IgD-negative memory B cell (primary cell): ENCODE measurements around the gene ARHGEF4. TPM values are rescaled to one million over a fixed set of nuclear protein-coding genes. Genes with fewer than 3 reads are reported as not detected.

Experiments
- H3K27ac Mint-ChIP-seq, 3 donors: one replicate each; pipeline ENCODE4 v1.8.0; 2020 to 2022; ENCODE audit warnings: mild to moderate bottlenecking in 3 of 3, mixed read lengths in 3 of 3, moderate library complexity in 1 of 3
- H3K27me3 Mint-ChIP-seq: one replicate; pipeline ENCODE4 v1.8.0; 2021; ENCODE audit warnings: mixed read lengths
- H3K36me3 Mint-ChIP-seq: one replicate; pipeline ENCODE4 v1.8.0; 2020; ENCODE audit warnings: mild to moderate bottlenecking, mixed read lengths
- H3K4me1 Mint-ChIP-seq, 3 donors: one replicate each; pipeline ENCODE4 v1.8.0; 2020 to 2022; ENCODE audit warnings: mixed read lengths in 3 of 3, mild to moderate bottlenecking in 1 of 3
- H3K4me3 Mint-ChIP-seq, 4 donors: one replicate each; pipeline ENCODE4 v1.8.0; 2020 to 2022; ENCODE audit warnings: mild to moderate bottlenecking in 4 of 4, mixed read lengths in 4 of 4, moderate library complexity in 3 of 4
- H3K9me3 Mint-ChIP-seq, 3 donors: one replicate each; pipeline ENCODE4 v1.8.0; 2020 to 2021; ENCODE audit warnings: mixed read lengths in 3 of 3, mild to moderate bottlenecking in 1 of 3
- polyA plus RNA-seq: library from polyadenylated mRNA; unstranded; fragments of 300-500 nt; fragmentation: Illumina TruSeq; gene quantifications from one replicate; pipeline ENCODE4 v1.2.3, GENCODE V29; 2021

Gene ARHGEF4
- polyA plus RNA-seq, 1 donor from 2014 or later, result 0.24 TPM

DNA sequence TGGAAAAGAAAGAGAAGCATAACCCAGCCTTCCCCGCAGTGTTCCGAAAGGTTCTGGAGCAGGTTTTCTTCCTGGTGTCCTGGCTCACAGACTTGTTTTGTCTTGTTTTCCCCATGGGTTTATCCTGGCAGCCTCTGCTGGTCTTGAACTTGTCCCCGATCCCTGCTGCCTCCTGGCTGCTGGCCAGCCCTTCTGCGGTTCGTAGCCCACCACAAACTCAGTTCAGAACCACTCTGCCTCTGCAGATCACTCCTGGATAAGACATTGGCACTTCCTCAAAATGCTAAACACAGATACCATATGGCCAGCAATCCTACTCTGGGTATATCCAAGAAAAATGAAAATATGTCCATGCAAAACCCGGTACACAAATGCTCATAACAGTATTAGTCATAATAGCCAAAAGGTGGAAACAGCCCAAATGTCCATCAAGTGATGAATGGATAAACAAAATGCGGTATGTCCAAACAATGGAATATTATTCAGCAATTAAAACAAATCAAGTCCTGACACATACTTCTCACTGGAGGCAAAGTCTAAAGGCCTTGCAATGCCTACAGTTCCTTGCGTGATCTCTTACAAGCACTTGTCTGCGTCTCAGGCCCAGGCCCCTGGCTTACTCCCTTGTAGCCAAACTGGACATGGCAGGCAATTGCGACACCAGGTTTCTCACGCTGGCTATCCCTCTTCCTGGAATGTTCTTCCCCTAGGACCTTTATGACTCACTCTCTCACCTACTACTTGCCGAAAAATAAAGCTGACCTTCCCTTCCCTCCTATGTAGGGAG is 28.0 kb upstream of the ARHGEF4 start:
- peaks cover 0 to 6% (median 0%) of the 10 kb centered on the region in 3 donors for H3K4me1 Mint-ChIP-seq
- H3K27ac Mint-ChIP-seq, result no peak overlapping the region
- H3K27me3 Mint-ChIP-seq, result peaks cover 4% of the 10 kb centered on the region
- H3K36me3 Mint-ChIP-seq, result peaks cover 3% of the 10 kb centered on the region
- peaks cover 0 to 4% (median 4%) of the 10 kb centered on the region in 3 donors for H3K9me3 Mint-ChIP-seq
- H3K4me3 Mint-ChIP-seq, result no peak overlapping the region

DNA sequence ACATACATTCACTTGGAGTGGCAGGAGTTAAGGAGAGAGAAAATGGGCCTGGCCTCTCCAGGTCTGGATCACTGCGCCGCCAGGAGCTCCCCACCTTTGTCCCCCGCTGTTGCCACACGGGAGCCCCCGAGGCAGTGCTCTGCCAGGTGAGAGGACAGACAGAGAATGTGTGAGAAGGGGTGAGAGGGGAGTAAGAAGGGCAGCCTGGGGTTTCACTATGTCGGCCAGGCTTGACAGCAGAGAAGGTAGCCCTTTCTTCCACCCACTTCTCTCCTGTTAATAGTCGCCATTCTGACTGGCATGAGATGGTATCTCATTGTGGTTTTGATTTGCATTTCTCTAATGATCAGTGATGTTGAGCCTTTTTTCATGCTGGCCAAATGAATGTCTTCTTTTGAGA is 26.2 kb upstream of the ARHGEF4 start:
- Mint-ChIP-seq H3K4me1 (peaks cover 0 to 6% (median 0%) of the 10 kb centered on the region in 3 donors), H3K27me3 (peaks cover 9% of the 10 kb centered on the region), H3K27ac (peak overlapping the region in 1 of 3 donors; percentile 29)

DNA sequence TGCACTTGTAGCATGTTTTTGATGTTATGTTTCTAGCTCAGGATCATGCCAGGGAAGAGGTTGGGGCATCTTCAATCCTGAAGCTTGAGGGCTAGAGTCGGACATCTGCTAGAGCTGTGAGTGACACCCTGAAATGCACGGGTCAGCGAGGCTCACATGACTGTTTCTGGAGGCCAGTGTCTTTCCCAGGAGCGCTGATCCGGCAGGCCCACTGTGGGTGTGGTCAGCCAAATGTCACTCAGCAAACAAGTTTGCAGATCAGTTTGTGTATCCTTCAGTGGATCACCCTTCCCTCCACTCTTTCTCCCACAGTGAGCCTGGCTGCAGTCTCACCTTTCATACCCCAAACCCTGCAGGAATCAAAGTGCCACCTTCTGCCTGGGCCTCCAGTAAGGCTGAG is 23.0 kb upstream of the ARHGEF4 start:
- no peak overlapping the region for H3K27ac Mint-ChIP-seq

More for the DNA sequence above, 26.2 kb upstream of the ARHGEF4 start:
- Mint-ChIP-seq H3K4me3 (no peak overlapping the region), H3K36me3 (peaks cover 3% of the 10 kb centered on the region), H3K9me3 (peaks cover 0 to 4% (median 4%) of the 10 kb centered on the region in 3 donors)

DNA sequence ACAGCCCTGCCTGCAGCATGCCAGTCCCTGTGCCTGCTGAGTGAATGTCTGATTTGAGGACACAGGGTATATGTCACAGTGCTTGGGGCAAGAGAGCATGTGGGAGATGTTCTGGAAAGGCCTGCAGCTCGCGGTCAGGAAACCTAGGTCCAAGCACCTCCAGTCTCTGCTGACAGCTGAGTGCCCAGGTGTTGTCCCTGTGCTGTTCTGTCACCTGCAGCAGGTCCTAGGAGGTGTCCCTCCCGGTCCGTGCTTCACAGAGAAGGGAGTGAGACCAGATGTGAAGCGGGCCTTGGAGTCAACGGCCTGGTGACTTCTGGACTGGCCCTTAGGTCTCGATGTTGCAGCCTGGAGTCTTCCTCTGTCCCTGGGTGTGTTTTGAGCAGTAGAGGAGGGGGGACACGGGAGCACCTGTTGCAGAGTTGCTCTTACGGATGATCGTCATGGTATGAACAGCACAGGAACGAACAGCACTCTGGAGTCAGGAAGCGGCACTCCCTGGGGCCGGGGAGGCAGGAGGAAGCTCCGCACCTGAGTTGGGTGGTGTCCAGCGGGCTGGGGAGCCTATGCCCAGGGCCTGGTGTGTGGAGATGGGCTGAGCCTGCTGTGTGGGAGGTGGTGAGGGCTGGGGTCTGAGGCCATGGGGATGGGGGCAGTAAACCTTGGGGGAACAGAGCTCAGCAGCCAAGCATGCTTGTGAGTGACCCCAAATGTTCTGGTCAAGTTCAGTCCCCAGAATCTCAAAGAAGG is 21.6 kb upstream of the ARHGEF4 start:
- peaks cover 2% of the 10 kb centered on the region for H3K36me3 Mint-ChIP-seq
- peaks cover 7% of the 10 kb centered on the region for H3K27me3 Mint-ChIP-seq
- H3K4me3 Mint-ChIP-seq, result no peak overlapping the region
- peaks cover 0 to 6% (median 0%) of the 10 kb centered on the region in 3 donors for H3K4me1 Mint-ChIP-seq
- H3K9me3 Mint-ChIP-seq, result peaks cover 0 to 2% (median 0%) of the 10 kb centered on the region in 3 donors
- no peak overlapping the region for H3K27ac Mint-ChIP-seq

More for the DNA sequence above, 23.0 kb upstream of the ARHGEF4 start:
- Mint-ChIP-seq H3K4me1 (peaks cover 0 to 6% (median 0%) of the 10 kb centered on the region in 3 donors), H3K9me3 (peaks cover under 1 to 2% (median 2%) of the 10 kb centered on the region in 3 donors), H3K36me3 (peaks cover 5% of the 10 kb centered on the region), H3K4me3 (no peak overlapping the region), H3K27me3 (peaks cover 9% of the 10 kb centered on the region)

DNA sequence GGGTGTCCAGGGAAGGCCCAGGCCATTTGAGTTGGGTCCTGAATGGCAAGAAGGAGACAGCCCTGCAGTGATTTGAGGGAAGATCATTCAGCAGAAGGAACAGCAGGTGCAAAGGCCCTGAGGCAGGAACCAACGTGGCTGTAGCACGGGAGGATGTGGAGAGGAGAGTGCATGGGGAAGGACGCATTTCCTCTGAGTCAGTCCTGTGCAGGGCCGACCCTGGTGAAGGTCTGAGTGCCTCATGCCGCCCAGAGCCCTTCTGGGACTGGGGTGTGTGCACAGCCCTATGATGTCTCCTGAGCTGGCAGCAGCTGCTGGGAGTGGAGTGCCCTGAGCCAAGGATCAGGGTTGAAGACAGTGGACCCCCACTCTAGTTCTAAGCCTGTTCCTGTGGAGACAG is 17.9 kb upstream of the ARHGEF4 start:
- Mint-ChIP-seq H3K36me3 (peaks cover 2% of the 10 kb centered on the region), H3K27me3 (peaks cover 4% of the 10 kb centered on the region), H3K4me1 (no peaks in the 10 kb centered on the region), H3K9me3 (peaks cover 0 to 2% (median 0%) of the 10 kb centered on the region in 3 donors), H3K4me3 (no peak overlapping the region), H3K27ac (no peak overlapping the region)

DNA sequence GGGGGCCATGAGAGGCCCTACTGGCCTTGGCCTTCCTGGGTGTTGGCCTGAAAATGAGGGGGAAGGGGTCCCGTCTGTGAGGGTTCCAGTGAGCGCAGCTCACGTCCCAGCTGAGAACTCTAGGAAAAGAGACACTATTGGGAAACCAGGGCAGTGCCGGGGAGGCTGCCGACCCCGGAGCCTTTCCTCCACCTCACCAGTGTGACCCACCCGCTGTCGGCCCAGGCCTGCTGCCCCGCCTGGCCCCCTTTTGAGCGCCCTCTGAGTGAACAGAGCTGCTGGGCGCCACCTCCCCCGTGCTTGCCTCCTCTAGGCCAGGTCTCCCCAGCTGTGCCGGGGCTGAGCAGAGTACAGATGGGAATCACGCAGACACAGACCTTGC is 17.5 kb upstream of the ARHGEF4 start:
- Mint-ChIP-seq H3K9me3 (peaks cover 0 to 2% (median 0%) of the 10 kb centered on the region in 3 donors), H3K27me3 (peaks cover 4% of the 10 kb centered on the region), H3K4me1 (peaks cover 3 to 4% (median 3%) of the 10 kb centered on the region in 3 donors), H3K27ac (no peak overlapping the region), H3K4me3 (no peak overlapping the region), H3K36me3 (peaks cover 2% of the 10 kb centered on the region)

DNA sequence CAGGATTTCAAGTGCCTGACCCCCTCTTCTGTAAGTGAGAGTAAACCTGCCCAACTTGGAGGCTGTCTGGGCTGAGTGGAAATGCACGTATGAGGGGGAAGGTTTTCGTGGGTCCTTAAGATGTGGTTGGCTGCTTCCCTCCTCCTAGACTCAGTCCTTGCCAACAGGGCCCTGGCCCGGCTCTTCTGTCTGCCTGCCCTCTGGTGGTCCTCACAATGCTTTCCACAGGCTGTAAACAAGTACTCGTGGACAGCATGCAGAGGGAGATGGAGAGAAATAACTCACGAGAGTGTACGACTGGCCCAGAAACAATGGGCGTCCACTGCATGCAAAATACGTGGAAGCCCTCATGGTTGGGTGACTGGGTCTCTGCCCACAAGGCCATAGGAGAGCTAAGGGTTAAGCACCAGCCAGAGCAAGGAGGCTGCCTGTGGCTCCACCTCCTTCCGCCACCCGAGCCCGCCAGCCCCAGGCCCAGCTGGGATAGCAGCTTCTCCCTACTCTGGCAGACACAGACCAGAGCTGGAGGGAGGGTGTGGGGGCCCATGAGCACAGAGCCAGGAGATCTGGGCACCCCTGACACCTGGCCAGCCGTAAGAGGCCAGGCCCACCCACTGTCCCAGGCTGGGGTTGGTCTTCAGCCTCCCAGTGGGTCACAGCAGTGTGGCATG is 17.0 kb upstream of the ARHGEF4 start:
- Mint-ChIP-seq H3K4me1 (peaks cover 7 to 8% (median 7%) of the 10 kb centered on the region in 3 donors), H3K9me3 (peaks cover 0 to 2% (median 0%) of the 10 kb centered on the region in 3 donors), H3K4me3 (no peak overlapping the region), H3K27ac (no peak overlapping the region), H3K36me3 (peaks cover 2% of the 10 kb centered on the region), H3K27me3 (peaks cover 3% of the 10 kb centered on the region)

DNA sequence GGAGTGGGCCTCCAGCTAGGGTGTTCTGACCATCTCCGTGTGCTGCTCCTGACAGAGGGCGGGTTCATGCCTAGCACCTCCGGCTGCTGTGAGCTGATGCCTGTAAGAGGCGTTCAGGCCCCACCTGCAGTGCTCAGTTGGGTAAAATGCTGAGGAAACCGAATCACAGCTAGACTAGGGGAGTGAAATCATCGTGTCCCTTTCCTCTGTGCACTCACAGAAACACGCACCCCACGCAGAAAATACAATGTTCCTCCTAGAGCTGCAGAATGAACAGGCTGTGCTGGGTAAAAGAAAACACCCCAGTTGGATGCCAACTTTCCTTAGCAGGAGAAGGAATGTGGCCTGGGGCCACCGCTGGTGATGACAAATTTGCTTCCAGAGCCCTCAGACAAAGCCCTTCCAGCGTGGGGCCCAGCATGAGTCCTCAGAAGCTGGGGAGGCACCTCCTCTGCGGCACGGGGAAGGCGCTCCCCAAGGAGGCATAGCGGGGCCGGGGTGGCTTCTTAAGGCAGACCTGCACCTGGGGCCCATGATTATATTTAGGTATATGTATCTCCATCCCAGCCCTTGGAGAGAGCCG is 16.3 kb upstream of the ARHGEF4 start:
- Mint-ChIP-seq H3K4me3 (no peak overlapping the region), H3K27ac (no peak overlapping the region), H3K36me3 (peaks cover 2% of the 10 kb centered on the region), H3K9me3 (peaks cover 0 to 2% (median 0%) of the 10 kb centered on the region in 3 donors), H3K4me1 (peaks cover 7 to 10% (median 7%) of the 10 kb centered on the region in 3 donors), H3K27me3 (no peaks in the 10 kb centered on the region)

DNA sequence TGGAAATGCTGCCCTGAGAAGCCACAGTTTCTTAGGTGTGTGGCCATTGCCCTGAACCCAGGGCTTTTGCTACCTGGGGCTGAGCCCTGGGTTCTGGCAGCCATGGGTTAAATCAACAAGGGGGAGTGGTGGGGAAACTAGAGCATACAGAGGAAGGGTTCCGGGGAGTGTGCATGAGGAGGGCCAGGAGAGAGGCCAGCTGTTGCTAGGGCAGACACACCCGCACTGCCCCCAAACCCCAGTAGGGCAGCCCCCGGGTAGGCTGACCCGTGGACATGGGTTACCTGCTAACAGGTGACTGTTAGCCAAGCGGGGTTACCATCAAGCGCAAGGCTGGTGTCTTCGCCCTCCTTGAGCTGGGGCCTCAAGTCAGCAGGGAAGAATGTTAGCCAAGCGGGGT is 14.8 kb upstream of the ARHGEF4 start:
- H3K9me3 Mint-ChIP-seq, result peaks cover 0 to 2% (median 0%) of the 10 kb centered on the region in 3 donors
- no peak overlapping the region for H3K27ac Mint-ChIP-seq
- H3K36me3 Mint-ChIP-seq, result peaks cover 2% of the 10 kb centered on the region
- peaks cover 7 to 10% (median 7%) of the 10 kb centered on the region in 3 donors for H3K4me1 Mint-ChIP-seq
- no peaks in the 10 kb centered on the region for H3K27me3 Mint-ChIP-seq
- H3K4me3 Mint-ChIP-seq, result no peak overlapping the region

DNA sequence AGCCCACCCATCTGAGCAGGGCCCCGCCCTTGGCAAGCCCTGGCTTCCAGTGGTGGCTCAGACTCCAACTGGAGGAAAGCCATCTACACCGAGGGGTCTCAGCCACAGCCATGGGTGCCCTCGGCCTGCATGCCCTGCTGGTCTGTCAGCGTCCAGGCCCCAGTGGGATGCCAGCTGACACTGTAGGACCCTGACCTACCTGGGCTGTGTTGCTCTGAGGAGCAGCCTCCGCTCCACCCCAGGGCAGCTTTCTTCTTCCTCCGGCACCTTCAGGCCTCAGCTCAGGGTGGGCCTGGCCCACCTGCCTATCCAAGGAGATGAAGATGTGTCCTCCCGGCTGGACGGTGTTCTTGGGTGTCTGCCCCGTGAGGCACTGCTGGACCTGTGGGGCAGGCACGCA is 13.9 kb upstream of the ARHGEF4 start:
- H3K4me1 Mint-ChIP-seq, result peaks cover 7 to 10% (median 7%) of the 10 kb centered on the region in 3 donors
- peaks cover 2% of the 10 kb centered on the region for H3K36me3 Mint-ChIP-seq
- no peaks in the 10 kb centered on the region for H3K27me3 Mint-ChIP-seq
- H3K9me3 Mint-ChIP-seq, result peaks cover 0 to 2% (median 0%) of the 10 kb centered on the region in 3 donors
- no peak overlapping the region for H3K4me3 Mint-ChIP-seq
- H3K27ac Mint-ChIP-seq, result no peak overlapping the region

DNA sequence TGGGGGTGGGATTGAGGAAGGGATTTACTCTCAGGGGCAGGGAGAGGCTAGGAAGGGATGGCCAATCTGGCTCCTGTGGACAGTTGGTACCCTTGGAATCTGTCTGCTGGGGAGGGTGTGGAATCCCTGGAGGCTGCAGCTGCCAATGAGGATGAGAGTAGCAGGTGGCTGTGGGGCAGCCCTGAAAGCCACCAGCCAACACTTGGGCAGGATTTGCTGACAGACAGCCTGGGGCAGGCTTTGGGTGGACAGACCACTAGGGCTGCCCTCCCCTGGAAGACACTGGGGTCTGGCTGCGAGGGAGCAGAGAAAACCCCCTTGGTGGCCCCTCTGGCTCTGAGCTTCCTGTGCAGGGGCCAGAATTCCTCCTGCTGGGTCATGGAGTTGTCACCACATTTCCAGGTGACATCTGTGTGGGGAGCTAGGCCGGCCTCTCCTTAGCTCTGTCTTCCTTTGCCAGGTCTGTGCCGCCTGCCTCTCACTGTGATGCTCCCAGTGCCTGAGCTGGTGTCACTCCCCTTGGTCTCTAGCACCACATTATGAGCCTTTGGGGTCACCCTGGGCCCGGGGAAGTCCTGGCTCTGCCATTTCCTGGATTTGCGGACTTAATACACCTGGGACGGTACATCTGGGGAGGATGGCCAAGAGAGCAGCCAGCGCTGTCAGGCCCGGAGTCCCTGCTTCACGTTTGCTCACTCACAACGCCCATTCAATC is 13.4 kb upstream of the ARHGEF4 start:
- Mint-ChIP-seq H3K27ac (no peak overlapping the region), H3K36me3 (peaks cover 2% of the 10 kb centered on the region), H3K4me3 (no peak overlapping the region), H3K9me3 (peaks cover 0 to 2% (median 0%) of the 10 kb centered on the region in 3 donors), H3K27me3 (no peaks in the 10 kb centered on the region), H3K4me1 (peaks cover 7 to 10% (median 7%) of the 10 kb centered on the region in 3 donors)

DNA sequence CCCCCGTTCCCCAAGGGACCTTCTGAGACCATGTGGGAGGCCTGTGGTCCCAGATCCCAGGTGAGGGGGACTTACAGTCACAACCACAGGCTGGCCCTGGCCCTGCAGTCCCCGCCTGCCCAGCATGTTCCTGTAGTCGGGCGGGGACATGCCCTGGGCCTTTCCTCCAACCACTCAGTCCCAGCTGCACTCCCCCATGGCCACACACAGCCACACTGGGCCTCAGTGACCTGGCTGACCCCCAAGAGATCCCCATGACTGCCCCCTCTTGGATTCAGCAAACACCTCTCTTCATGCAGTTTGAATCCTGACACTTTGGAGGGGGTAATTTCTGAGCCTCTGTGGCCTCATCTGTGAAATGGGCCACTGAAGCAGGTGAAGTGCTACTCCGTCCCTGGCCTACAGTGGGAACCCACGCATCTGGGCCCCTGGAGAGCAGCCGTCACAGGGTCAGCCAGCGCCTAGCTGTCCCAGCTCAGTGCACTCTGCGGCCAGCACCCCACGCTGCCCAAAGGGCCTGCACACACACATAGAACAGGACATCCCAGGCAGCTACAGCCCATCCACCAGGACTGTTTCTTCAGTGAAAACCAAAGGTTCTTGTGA is 12.7 kb upstream of the ARHGEF4 start:
- peaks cover 7 to 10% (median 7%) of the 10 kb centered on the region in 3 donors for H3K4me1 Mint-ChIP-seq
- no peaks in the 10 kb centered on the region for H3K36me3 Mint-ChIP-seq
- peak overlapping the region in 2 of 3 donors; percentile 74 to 85 for H3K27ac Mint-ChIP-seq
- H3K4me3 Mint-ChIP-seq, result peak overlapping the region in 1 of 4 donors; percentile 89
- no peaks in the 10 kb centered on the region for H3K9me3 Mint-ChIP-seq
- H3K27me3 Mint-ChIP-seq, result no peaks in the 10 kb centered on the region

DNA sequence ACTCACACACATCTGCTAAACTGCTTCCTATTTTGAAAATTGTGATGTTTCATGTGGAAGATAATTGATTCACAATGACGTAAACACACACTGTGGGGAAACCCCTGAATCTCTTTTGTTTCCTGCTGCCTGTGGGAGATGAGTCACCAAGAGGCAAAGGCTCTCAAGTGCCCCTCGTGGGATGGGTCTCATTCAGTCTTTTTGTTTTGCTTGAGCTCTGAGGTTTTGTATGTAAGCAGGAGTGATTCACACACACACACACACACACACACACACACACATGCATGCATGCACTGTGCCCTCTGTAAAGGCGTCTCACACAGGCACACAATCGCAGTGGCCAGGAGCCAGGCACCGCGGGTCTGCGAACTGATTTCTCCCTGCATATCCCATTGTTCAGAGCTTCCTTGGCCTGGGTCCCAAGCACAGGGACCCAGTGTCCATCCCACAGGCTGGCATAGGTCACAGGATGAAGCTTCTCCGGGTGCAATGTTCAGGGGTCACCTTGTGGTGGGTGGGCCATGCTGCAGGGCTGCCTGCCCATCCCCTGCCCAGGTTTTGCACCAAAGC is 12.1 kb upstream of the ARHGEF4 start:
- H3K9me3 Mint-ChIP-seq, result no peaks in the 10 kb centered on the region
- peak overlapping the region in 1 of 4 donors; percentile 89 for H3K4me3 Mint-ChIP-seq
- H3K36me3 Mint-ChIP-seq, result no peaks in the 10 kb centered on the region
- no peaks in the 10 kb centered on the region for H3K27me3 Mint-ChIP-seq
- H3K4me1 Mint-ChIP-seq, result peaks cover 7 to 10% (median 7%) of the 10 kb centered on the region in 3 donors
- peak overlapping the region in 2 of 3 donors; percentile 74 to 85 for H3K27ac Mint-ChIP-seq
